Measurements from ENCODE around the gene CALR3. TPM values are rescaled to one million over a fixed set of nuclear protein-coding genes. Genes with fewer than 3 reads are reported as not detected.

The CALR3 gene
- total and polyA plus RNA-seq, 10 of the 15 experiments (the other 5 are each of a cell fraction or from before 2014, with no cell fraction given): 0.05 to 0.45 (median 0.12) TPM; not detected in 2

DNA sequence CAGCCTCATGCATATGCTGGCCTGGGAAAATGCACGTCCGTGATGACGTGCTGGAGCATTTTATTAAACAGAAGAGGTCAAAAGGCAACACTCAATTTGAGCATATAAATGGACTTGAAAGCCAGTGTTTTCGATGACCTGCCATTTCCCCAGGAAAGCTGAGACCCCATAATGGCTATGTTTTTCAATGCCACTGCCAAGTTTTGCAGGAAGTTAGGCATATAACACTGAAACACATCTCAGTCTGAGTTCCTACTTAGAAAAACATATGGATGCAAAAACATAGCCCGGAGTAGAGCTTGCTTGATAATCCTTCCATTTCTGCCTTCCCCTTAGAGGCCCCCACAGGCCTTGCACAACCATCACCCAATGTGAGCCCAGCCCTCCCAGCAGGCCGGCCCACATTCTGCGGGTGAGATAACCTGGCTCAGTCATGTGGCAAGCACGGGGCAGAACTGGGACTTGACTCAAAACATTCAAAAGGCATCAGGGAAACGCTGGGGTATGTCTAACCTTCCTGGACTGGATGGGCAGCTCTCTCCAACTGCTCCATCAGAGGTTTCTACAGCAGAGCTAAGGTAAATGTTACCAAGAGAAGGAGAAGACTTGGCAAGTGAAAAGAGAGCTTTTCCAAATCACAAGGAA lies 49.1 kb downstream of the CALR3 start (continued):
- peak; percentile 83 for TF ChIP-seq RELB (IDR thresholded peaks at IDR 0.05; ENCODE audit: low read depth)
- 0 out of 2 replicates have a peak, but pooled peaks have one; percentile 4 for TF ChIP-seq LARP7 (IDR thresholded peaks at IDR 0.05)
- TF ChIP-seq IKZF1 (conservative IDR thresholded peaks at IDR 0.05): peak; percentile 84
- TF ChIP-seq SUPT20H (IDR thresholded peaks at IDR 0.05; ENCODE audit: borderline replicate concordance, control insufficient read depth, low read depth, low read length): no peak
- peak; percentile 54 for TF ChIP-seq YY1 (IDR thresholded peaks at IDR 0.05; ENCODE audit: low read depth, low read length)
- TF ChIP-seq ELK1 (IDR thresholded peaks at IDR 0.05; ENCODE audit: low read depth, low read length): no peak
- TF ChIP-seq NFYB (IDR thresholded peaks at IDR 0.05; ENCODE audit: insufficient read depth, low read depth, low read length): peak; percentile 44; the same call in 1 of the 2 replicates
- TF ChIP-seq KAT2A (conservative IDR thresholded peaks at IDR 0.05; ENCODE audit: control insufficient read depth, low read depth, low read length): no peak
- no peak for TF ChIP-seq RELA (IDR thresholded peaks at IDR 0.05; ENCODE audit: borderline replicate concordance, partially characterized antibody)
- no peak for TF ChIP-seq ZBTB4 (CRISPR knock-in tag; IDR thresholded peaks at IDR 0.05)
- no peak for TF ChIP-seq BRCA1 (IDR thresholded peaks at IDR 0.05; ENCODE audit: low read depth, low read length)
- no peak for TF ChIP-seq PAX8 (IDR thresholded peaks at IDR 0.05)
- TF ChIP-seq SREBF1 (IDR thresholded peaks at IDR 0.05; ENCODE audit: low read length): no peak
- TF ChIP-seq SIX5 (IDR thresholded peaks at IDR 0.05; ENCODE audit: low read depth, low read length, severe bottlenecking): no peak
- no peak for TF ChIP-seq ATF3 (IDR thresholded peaks at IDR 0.05; ENCODE audit: borderline replicate concordance, extremely low read depth, low read depth, low read length)
- TF ChIP-seq ZNF687 (IDR thresholded peaks at IDR 0.05): peak; percentile 94

Data from GM12878 (cell line).